GM19463 (cell line): ENCODE measurements around the gene TPSD1.
"Not testable (repeated sequence)": the region's sequence is repeated elsewhere in the genome, so short reads cannot be mapped to it uniquely, and the experiment has no call there.

Source experiments
- ATAC-seq: cut with Tn5 transposase; IDR thresholded peaks from one replicate; pipeline ENCODE4 v1.9.1; 2021; ENCODE audit warnings: mild to moderate bottlenecking, moderate library complexity; ENCODE audit not compliant: unreplicated experiment

Gene TPSD1

GRCh38 chr16:1262210-1262845, 6.5 kb downstream of the TPSD1 start:
- no peak for ATAC-seq

DNA sequence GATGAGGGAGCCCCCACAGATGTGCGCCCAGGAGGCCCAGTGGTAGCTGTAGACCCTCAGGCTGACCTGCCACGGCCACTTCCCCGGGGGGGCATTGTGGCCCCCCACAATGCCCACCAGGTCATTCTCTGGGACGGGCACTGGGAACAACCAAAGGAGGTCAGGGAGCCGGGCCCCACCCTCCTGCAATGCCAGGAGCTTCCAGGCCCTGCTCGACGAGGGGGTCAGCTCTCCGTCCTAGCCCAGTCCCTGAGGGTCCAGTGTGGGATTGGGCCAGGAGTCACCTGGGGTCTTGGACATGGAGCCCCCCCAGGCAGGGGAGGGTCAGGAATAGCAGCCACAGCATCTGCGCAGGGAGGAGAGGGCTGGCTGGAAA, 7.0 kb downstream of the TPSD1 start:
- no peak for ATAC-seq

DNA sequence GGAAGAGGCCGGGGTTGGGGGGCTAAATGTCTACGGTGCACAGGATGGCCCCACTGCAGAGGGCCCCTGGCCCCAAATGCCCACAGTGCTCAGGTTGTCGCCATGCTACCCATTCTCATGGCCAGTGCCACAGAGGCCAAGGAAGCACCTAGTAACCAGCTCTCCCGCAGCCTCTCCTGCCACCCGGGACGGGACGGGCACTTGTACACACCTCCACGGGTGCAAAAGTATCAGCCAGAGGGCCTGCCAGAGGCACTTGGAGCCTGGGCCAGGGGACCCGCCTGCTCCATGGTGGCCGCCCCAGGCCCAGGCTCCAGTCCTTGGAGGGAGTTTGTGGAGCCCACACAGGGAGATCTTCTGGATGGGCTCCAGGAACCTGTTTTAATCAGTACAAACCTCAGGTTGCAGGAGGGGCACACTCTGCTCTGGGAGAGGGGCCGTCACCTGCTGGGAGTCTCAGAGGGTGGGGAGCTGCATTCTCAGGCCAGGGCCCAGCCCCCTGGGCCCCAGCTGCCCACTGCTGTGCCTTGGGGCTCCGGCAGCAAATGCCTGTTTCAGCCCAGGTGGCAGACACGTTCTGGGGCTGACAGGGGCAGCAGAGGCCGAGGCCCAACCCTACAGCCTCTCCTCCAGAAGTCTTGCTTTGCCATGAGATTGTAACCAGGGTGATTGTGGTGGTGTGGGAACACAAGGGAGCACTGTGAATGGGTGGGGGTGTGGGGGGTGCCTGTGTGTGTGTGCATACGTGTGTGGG, 7.9 kb downstream of the TPSD1 start:
- no peak for ATAC-seq

GRCh38 chr16:1264345-1265089, 8.6 kb downstream of the TPSD1 start:
- ATAC-seq: no peak

DNA sequence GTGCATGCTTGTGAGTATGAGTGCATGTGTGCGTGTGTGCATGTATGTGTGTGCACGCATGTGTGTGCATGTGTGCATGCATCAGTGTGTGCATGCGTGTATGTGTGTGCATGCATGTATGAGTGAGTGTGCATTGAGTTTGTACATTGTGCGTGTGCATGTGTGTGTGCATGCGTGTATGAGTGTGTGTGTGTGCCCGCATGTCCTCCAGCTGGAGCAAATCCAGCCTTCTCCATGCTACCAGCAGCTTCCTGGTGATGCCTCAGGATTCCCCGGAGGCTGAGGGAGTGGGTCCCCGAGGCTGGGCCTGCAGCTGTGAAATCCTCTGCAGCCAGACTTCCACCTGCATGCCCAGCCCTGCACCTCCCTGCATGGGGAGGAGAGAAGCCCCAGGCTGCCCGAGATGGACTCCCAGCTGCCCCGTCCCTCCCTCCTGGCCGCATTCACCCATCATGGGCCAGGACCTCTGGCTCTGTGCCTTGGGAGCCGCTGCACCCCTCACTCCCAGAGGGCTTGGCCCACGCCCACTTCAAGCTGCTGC, 9.3 kb downstream of the TPSD1 start:
- no peak for ATAC-seq

DNA sequence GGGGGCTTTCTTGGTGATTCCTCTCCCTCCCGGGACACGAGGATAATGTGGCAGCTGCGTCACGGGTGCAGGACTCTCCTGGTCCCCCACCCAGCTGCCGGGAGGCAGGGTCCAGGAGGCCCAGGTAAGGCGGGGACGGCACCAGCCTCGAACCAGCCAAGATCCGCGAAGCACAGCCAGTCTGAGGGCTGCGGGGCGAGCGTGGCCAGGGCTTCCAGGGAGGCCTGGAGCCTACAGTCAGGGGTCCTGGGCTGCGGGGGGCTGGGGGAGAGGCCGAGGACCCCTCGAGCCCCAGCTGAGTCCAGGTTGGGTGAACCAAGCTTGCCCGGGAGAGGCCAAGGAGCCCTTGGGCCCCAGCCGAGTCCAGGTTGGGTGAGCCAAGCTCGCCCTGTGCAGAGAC, 10.0 kb downstream of the TPSD1 start:
- ATAC-seq: no peak

DNA sequence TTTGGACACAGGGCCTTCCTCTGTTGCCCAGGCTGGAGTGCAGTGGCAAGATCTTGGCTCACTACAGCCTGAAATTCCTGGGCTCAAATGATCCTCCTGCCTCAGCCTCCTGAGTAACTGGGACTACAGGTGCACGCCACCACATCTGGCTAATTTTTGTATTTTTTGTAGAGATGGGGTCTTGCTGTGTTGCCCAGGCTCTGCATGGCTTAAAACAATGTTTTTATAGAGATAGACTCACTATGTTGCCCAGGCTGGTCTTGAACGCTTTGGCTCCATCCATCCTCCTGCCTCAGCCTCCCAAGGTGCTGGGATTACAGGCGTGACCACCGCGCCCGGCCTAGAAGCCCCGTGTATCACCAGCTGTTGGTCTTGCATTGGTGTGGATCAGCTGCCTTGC, 13.5 kb downstream of the TPSD1 start:
- ATAC-seq: not testable (repeated sequence)

- ATAC-seq: no peak
Observed at GRCh38 chr16:1271380-1271723, 15.5 kb downstream of the TPSD1 start.

DNA sequence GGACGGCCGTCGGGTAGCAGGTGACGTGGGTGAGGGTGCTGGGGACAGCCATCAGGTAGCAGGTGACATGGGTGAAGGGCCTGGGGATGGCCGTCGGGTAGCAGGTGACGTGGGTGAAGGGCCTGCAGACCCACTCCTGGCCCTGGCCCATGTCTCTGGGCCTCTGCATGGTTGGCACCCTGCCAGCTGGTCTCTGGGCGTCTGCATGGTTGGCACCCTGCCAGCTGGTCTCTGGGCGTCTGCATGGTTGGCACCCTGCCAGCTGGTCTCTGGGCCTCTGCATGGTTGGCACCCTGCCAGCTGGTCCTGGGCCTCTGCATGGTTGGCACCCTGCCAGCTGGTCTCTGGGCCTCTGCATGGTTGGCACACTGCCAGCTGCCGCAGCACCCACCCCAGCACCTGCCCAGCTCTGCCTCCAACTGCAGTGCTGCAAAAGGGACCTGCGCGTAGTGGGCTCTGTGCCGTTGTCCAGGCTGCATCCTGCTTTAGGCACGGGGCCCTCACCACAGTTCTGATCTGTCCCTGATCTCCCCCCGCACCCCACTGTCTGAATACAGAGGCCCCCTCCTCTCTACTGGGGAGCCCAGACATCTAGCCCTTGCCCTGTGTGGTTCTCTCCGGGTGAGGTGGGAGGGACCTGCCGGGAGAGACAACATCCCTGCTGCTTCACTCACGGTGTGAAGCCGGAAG, 16.0 kb downstream of the TPSD1 start:
- ATAC-seq: not testable (repeated sequence)

- no peak for ATAC-seq
Observed at GRCh38 chr16:1272453-1273198, 16.8 kb downstream of the TPSD1 start.

DNA sequence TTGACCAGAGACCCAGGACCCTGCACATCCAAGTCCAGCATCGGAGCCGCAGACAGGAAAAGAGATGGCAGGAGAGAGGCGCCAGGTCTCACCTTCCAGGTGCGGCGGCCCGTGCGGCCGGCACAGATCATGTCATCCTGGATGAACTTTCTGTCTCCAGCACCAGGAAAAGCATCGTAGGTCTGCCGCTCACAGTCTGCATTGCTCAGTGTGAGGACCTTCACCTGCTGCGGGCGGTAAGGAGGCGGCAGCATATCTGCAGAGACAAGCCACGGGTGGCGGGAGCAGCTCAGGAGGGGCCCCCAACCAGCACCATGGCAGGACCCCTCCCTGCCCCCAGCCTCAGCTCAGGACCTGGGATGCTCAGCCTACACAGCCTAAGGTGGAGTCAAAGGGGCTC, 17.9 kb downstream of the TPSD1 start:
- no peak for ATAC-seq

- ATAC-seq: no peak
Observed at GRCh38 chr16:1274767-1275166, 18.9 kb downstream of the TPSD1 start.

- no peak for ATAC-seq
Observed at GRCh38 chr16:1275791-1276579, 20.1 kb downstream of the TPSD1 start.

DNA sequence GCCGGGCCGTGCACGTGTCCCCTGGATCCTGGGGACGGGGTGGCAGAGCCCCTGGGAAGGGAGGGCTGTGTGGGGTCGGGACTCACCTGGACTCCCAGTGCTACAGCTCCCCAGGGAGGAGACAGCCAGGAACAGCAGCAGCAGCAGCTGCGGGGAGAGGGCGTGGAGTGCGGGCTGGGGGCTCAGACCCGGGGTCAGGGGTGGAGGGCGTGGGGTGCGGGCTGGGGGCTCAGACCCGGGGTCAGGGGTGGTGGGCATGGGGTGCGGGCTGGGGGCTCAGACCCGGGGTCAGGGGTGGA, 20.7 kb downstream of the TPSD1 start:
- ATAC-seq: no peak

- ATAC-seq: no peak
Observed at GRCh38 chr16:1277151-1277598, 21.3 kb downstream of the TPSD1 start.

DNA sequence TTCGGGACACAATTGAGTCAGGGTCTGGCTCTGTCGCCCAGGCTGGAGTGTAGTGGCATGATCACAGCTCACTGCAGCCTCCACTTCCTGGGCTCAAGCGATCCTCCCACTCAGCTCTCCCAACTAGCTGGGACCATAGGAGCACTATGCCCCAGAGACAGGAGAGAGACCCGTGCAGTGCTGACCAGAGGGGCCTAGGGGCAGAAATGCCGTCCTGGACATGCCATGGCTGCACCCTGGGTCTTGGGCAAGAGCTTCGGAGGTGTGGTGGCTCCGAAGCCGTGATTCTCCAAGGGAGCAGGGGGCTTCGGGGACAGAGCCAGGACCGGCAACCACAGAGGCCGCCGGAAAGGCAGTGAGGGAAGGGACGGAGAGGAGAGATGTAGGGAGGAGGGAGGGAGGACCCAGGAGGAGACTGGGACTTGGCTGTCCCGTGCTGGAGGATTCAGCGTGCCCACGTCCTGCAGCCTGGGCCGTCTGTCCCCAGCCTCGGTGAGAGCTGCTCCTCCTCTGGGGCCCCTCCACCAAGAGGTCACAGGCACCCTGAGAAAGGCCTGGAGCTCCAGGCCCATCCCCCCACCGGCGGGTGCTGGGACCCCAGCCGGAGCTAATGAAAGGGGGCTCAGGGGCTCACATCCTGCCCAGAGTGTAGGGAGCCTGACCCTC, 21.9 kb downstream of the TPSD1 start:
- no peak for ATAC-seq

GRCh38 chr16:1278477-1278876, 22.6 kb downstream of the TPSD1 start:
- ATAC-seq: no peak

DNA sequence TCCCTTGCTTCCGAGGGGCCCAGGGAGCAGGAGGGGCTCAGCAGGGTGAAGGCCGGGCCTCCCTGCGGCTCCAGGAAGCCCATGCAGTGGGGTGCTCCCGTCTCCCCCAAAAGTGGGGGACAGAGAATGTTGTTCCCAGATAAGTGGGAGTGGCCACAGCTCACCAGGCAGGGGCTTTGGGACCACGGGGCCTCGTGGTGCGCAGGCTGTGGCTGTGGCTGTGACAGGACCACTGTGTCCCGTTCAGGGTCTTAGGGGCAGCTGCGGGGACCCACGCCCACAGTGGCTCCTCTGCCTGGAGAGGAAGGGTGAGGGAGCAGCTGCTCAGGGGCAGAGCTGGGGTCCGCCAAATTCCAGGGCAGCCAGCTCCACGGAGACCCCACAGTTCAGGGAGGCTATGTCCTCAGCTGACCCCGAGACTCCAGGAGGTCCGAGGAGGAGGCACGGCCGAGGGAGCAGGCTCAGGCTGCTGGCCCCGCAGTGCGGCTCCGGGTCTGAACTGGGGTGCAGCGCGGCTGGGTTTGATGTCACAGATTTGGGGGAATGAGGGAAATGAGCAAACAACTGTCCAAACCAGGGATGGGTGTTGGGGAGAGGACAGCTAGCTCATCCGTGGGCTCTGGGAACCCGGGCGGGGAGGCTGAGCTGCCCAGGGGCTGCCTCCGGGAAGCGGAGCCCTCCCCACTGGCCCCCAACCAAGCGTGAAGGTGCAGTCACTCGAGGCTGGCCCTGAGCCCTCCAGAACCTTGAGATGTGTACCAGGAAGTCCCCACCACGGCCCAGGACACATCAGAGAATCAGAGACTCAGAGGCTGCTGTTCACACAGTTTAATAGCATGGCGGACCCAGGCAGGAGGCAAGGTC, 23.4 kb downstream of the TPSD1 start:
- no peak for ATAC-seq
